Spinal cord (tissue), 10 donors: ENCODE measurements around the gene MED31. TPM values are rescaled to one million over a fixed set of nuclear protein-coding genes. Genes with fewer than 3 reads are reported as not detected.
"Not testable (repeated sequence)": the region's sequence is repeated elsewhere in the genome, so short reads cannot be mapped to it uniquely, and the experiment has no call there.

Experiments used
- DNase-seq, 6 donors: peaks; one replicate each; pipeline versions ENCODE4 v3.0.0 to v3.0.0-alpha.2; 2013 to 2015; ENCODE audit warnings: low spot score in 6 of 6, low read depth in 4 of 6
- H3K27ac ChIP-seq: one replicate; pipeline ENCODE4 v1.5.1; 2013; ENCODE audit warnings: low read depth, low read length, control low read depth
- H3K27me3 ChIP-seq: one replicate; pipeline ENCODE4 v1.6.1; 2013; ENCODE audit warnings: low read length; ENCODE audit not compliant: control insufficient read depth, insufficient read depth
- H3K36me3 ChIP-seq: one replicate; pipeline ENCODE4 v1.6.1; 2013; ENCODE audit warnings: low read length; ENCODE audit not compliant: control insufficient read depth, insufficient read depth
- H3K4me1 ChIP-seq: one replicate; pipeline ENCODE4 v1.6.1; 2013; ENCODE audit warnings: low read length; ENCODE audit not compliant: control insufficient read depth, insufficient read depth
- H3K4me3 ChIP-seq: one replicate; pipeline ENCODE4 v1.5.1; 2013; ENCODE audit warnings: low read depth, low read length, control low read depth
- H3K9me3 ChIP-seq: one replicate; pipeline ENCODE4 v1.6.1; 2013; ENCODE audit warnings: low read length; ENCODE audit not compliant: control insufficient read depth, insufficient read depth
- WGBS: methylation state at CpG from one replicate; pipeline ENCODE4 v1.1.5; 2013; ENCODE audit warnings: missing lambda C conversion rate; ENCODE audit not compliant: insufficient coverage; 5-methylcytosine and 5-hydroxymethylcytosine counted together
- polyA plus RNA-seq, 2 donors: library from polyadenylated mRNA; unstranded; fragments of 120-200 nt; gene quantifications; one replicate each; pipeline ENCODE4 v1.2.1, GENCODE V29; 2013; ENCODE audit not compliant: insufficient read length in 2 of 2
- total RNA-seq, 2 donors: library from RNA; depleted of rRNA in 1 of 2; stranded (reverse); fragments of 120-200 nt in 1 of 2; fragments of >200 nt in 1 of 2; gene quantifications; one replicate each; pipeline versions ENCODE4 v1.2.3 to v1.2.4, GENCODE V29; 2013 to 2014
- donor health status: healthy.

The MED31 gene
- total and polyA plus RNA-seq, 4 donors = 15.8 to 27.6 (median 23.1) TPM

- 86% methylated on average over 9 of the region's 9 CpGs for WGBS
- peaks cover 8% of the 10 kb centered on the region for H3K27me3 ChIP-seq
- no peak overlapping the region for H3K4me3 ChIP-seq
- DNase-seq = no peak
- no peak overlapping the region for H3K27ac ChIP-seq
- H3K9me3 ChIP-seq = no peaks in the 10 kb centered on the region
- H3K36me3 ChIP-seq = peaks cover 4% of the 10 kb centered on the region
- H3K4me1 ChIP-seq = peaks cover 13% of the 10 kb centered on the region
Observed at GRCh38 chr17:6660101-6660500, 8.7 kb upstream of the MED31 start.

GRCh38 chr17:6658411-6658810, 7.0 kb upstream of the MED31 start:
- H3K4me3 ChIP-seq, H3K9me3 ChIP-seq, H3K36me3 ChIP-seq, H3K27ac ChIP-seq, DNase-seq: not testable (repeated sequence)
- peaks cover 24% of the 10 kb centered on the region for H3K4me1 ChIP-seq
- peaks cover 20% of the 10 kb centered on the region for H3K27me3 ChIP-seq
- WGBS = 100% methylated on average over 1 of the region's 5 CpGs

GRCh38 chr17:6657633-6658287, 6.4 kb upstream of the MED31 start:
- Histone ChIP-seq H3K27ac (no peak overlapping the region), H3K27me3 (peaks cover 20% of the 10 kb centered on the region), H3K36me3 (peaks cover 4% of the 10 kb centered on the region), H3K9me3 (no peaks in the 10 kb centered on the region), H3K4me1 (peaks cover 24% of the 10 kb centered on the region), H3K4me3 (no peak overlapping the region)
- 74% methylated on average over 12 of the region's 18 CpGs for WGBS
- no peak for DNase-seq

- not testable (repeated sequence) for H3K4me3 ChIP-seq, H3K27ac ChIP-seq, H3K36me3 ChIP-seq, H3K9me3 ChIP-seq
- H3K27me3 ChIP-seq = peaks cover 24% of the 10 kb centered on the region
- DNase-seq = peak in 1 of 6 donors; percentile 76
- H3K4me1 ChIP-seq = peaks cover 32% of the 10 kb centered on the region
- WGBS = 12% methylated on average over 18 of the region's 55 CpGs
Observed at GRCh38 chr17:6656797-6657632, 5.6 kb upstream of the MED31 start.

GRCh38 chr17:6655732-6656361, 4.4 kb upstream of the MED31 start:
- H3K9me3 ChIP-seq, H3K27ac ChIP-seq, H3K4me3 ChIP-seq, H3K36me3 ChIP-seq, DNase-seq: not testable (repeated sequence)
- 7% methylated on average over 6 of the region's 41 CpGs for WGBS
- peaks cover 37% of the 10 kb centered on the region for H3K4me1 ChIP-seq
- peaks cover 24% of the 10 kb centered on the region for H3K27me3 ChIP-seq

GRCh38 chr17:6654841-6655731, 3.7 kb upstream of the MED31 start:
- peaks cover 37% of the 10 kb centered on the region for H3K4me1 ChIP-seq
- no peaks in the 10 kb centered on the region for H3K9me3 ChIP-seq
- peaks cover 24% of the 10 kb centered on the region for H3K27me3 ChIP-seq
- no peak overlapping the region for H3K27ac ChIP-seq
- peaks cover 4% of the 10 kb centered on the region for H3K36me3 ChIP-seq
- DNase-seq = peak in 2 of 6 donors; percentile 24 to 50
- H3K4me3 ChIP-seq = peak overlapping the region; percentile 20
- WGBS = 15% methylated on average over 36 of the region's 46 CpGs

- H3K4me1 ChIP-seq = peaks cover 34% of the 10 kb centered on the region
- H3K9me3 ChIP-seq = no peaks in the 10 kb centered on the region
- peak overlapping the region; percentile 92 for H3K4me3 ChIP-seq
- 6% methylated on average over 47 of the region's 47 CpGs for WGBS
- H3K27ac ChIP-seq = peak overlapping the region; percentile 82
- peak in 3 of 6 donors; percentile 22 to 64 (median 62) for DNase-seq
- peaks cover 24% of the 10 kb centered on the region for H3K27me3 ChIP-seq
- peaks cover 4% of the 10 kb centered on the region for H3K36me3 ChIP-seq
Observed at GRCh38 chr17:6651919-6652452, 581 bp upstream of the MED31 start.

GRCh38 chr17:6648181-6648580, 3.2 kb downstream of the MED31 start:
- H3K4me1 ChIP-seq = peaks cover 12% of the 10 kb centered on the region
- DNase-seq = no peak
- no peaks in the 10 kb centered on the region for H3K9me3 ChIP-seq
- no peak overlapping the region for H3K27ac ChIP-seq
- peaks cover 9% of the 10 kb centered on the region for H3K36me3 ChIP-seq
- peaks cover 4% of the 10 kb centered on the region for H3K27me3 ChIP-seq
- no peak overlapping the region for H3K4me3 ChIP-seq
